Right lobe of liver (tissue), 6 donors: ENCODE results near the gene AZU1. TPM values are rescaled to one million over a fixed set of nuclear protein-coding genes. Genes with fewer than 3 reads are reported as not detected.
A peak's percentile ranks its signal among the peaks of the same experiment; 100 is the strongest.

ENCODE experiments used
- ATAC-seq, 4 donors: fragments of 200-7000 bp; cut with Tn5 transposase; one replicate each; pipeline ENCODE4 v1.9.1; 2020; ENCODE audit warnings: mild to moderate bottlenecking in 4 of 4, moderate library complexity in 4 of 4
- DNase-seq, 3 donors: peaks; one replicate each; pipeline ENCODE4 v3.0.0-alpha.2; 2020
- H3K27ac ChIP-seq, 3 donors: fragments of 200-600 bp; one replicate each; pipeline ENCODE4 v1.8.0; 2022
- H3K27me3 ChIP-seq, 2 donors: fragments of 200-600 bp; one replicate each; pipeline ENCODE4 v1.8.0; 2022
- H3K36me3 ChIP-seq, 4 donors: fragments of 200-600 bp; sonication (generic) in 1 of 4; one replicate each; pipeline versions ENCODE4 v1.5.1 to v1.8.0; 2017 to 2022; ENCODE audit warnings: control low read depth in 1 of 4
- H3K4me1 ChIP-seq, 4 donors: fragments of 200-600 bp; sonication (generic) in 1 of 4; one replicate each; pipeline versions ENCODE4 v1.5.1 to v1.8.0; 2017 to 2022; ENCODE audit warnings: control low read depth in 1 of 4
- H3K4me3 ChIP-seq, 3 donors: fragments of 200-600 bp; one replicate each; pipeline ENCODE4 v1.8.0; 2022
- H3K9me3 ChIP-seq, 4 donors: fragments of 200-600 bp; sonication (generic) in 1 of 4; one replicate each; pipeline versions ENCODE4 v1.5.1 to v1.8.0; 2017 to 2022; ENCODE audit warnings: control low read depth in 1 of 4
- CTCF ChIP-seq, 4 donors: fragments of 200-600 bp in 3 of 4; fragments of 450-650 bp in 1 of 4; IDR thresholded peaks; one replicate each; pipeline versions ENCODE4 v1.5.1 to v1.8.0; 2016 to 2022; ENCODE audit warnings: antibody characterized with exemption in 4 of 4, mild to moderate bottlenecking in 2 of 4
- POLR2A ChIP-seq: fragments of 450-650 bp; IDR thresholded peaks from one replicate; pipeline ENCODE4 v1.6.1; 2017; ENCODE audit warnings: antibody characterized with exemption, mild to moderate bottlenecking
- WGBS: methylation state at CpG from one replicate; pipeline ENCODE4 v1.1.6; 2018; ENCODE audit warnings: low coverage, low lambda C conversion rate; ENCODE audit not compliant: insufficient coverage; ENCODE audit errors: missing lambda C conversion rate; 5-methylcytosine and 5-hydroxymethylcytosine counted together
- intact Hi-C, 2 donors: fragments of 100-400 bp; cut with DNase I; formaldehyde crosslinking; loops; one replicate each; pipeline versions ENCODE4 v1.11.2 to v1.14.1; 2022
- total RNA-seq, 6 experiments: library from RNA; depleted of rRNA in 2 of 6; stranded (reverse); fragments of >200 nt in 2 of 6; fragmentation: NEBNext Ultra II Directional in 3 of 6; extraction: Animal tissue kit (Norgen Biotek cat#: 25700) in 3 of 6; gene quantifications; one replicate each; pipeline versions ENCODE4 v1.1.0 to v1.2.4, GENCODE V29; 2016 to 2023
- donor health status: DM: no; HTN: yes; CAD: no.
- donor health status: DM: no; HTN: no; CAD: no.
- donor health status: DM: no; HTN: no; CAD: no.
- donor health status: DM: no; HTN: yes; CAD: no.
- donor health status: DM: no; HTN: yes; CAD: no.

Gene AZU1
- total RNA-seq, 6 experiments from 2014 or later = 0.15 to 3.6 (median 1.8) TPM; not detected in 3

DNA sequence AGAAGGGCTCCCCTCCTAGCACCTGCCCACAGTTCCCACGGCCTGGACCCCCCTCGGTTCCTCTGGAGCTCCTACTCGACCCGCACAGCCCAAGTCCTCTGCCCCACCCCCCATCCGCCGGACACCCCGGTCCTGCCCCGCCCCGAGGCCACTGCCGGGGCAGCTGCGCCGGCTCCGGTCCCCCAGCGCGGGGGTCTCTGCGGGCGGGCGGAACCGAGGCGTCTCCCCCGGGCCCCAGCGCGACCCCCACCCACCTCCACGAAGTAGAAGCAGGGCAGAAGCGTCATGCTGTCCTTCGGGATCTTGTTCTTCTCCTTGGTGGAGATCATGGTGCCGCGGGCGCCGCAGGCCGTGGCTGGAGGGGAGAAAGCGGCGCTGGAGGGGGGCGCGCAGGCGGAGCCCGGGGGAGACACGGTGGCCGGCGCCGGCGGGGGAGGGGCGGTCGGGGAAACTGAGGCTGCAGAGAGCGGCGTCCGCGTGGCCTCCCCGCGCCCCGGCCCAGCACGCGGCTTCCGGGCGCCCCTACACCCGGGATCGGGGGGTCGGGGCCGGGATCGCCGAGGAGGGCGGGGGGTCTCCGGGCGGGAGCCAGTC, 6.3 kb upstream of the AZU1 start:
- 0% methylated on average over 1 of the region's 64 CpGs for WGBS
- TF ChIP-seq POLR2A (no peak), CTCF (IDR thresholded peaks at IDR 0.05) (no peak)
- H3K9me3 ChIP-seq = no peaks in the 10 kb centered on the region
- DNase-seq = no peak
- peak in 1 of 4 donors; percentile 19 for ATAC-seq
- H3K4me1 ChIP-seq = peaks cover 0 to 6% (median 0%) of the 10 kb centered on the region in 4 donors
- no peak overlapping the region for H3K27ac ChIP-seq
- no peaks in the 10 kb centered on the region for H3K36me3 ChIP-seq
- intact Hi-C loops = no loop called here
- no peak overlapping the region for H3K4me3 ChIP-seq
- peaks cover 0 to 5% of the 10 kb centered on the region in 2 donors for H3K27me3 ChIP-seq

DNA sequence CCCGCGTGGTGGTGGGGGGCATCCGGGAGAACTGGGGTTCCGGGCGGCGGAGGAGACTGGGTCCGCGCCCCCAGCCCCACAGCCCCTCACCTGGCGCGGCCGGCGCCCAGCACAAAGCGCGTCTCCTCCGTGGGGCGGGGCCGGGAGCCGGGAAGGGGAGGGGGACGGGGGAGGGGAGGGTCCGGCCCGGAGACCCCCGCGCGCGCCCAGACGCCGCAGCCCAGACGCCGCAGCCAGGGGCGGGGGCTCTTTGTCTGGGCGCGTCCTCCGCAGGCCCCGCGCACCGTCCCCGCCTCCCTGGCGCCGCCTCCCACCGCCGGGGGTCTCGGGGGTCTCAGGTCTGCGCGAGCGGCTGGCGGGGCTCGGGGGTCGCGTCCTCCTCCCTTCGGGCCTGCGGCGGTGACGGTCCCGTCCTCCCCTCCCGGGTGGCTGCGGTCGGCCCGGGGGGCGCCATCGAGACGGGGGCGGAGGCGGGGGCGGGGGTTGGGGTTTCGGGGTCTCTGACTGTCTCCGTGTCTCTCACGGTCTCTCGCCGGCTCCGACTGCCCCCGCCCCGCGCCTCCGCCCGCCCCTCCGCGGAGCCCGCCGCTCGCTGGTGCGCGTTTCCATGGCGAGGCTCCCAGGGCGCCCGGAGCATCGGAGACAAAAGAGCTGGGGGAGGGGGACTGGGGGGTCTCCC, 5.7 kb upstream of the AZU1 start, which contains the start of gene PLPPR3:
Gene PLPPR3 (minus strand): TSS at position 131 of the 679 bp plus-strand sequence. CDS start 396 bp downstream, outside the sequence.
- ATAC-seq (no peak), DNase-seq (no peak)
- no peak for TF ChIP-seq CTCF (IDR thresholded peaks at IDR 0.05)
- no peak for TF ChIP-seq POLR2A
- intact Hi-C loops = no loop called here
- Histone ChIP-seq H3K36me3 (no peaks in the 10 kb centered on the region), H3K4me3 (no peak within 1 kb of the TSS), H3K9me3 (no peaks in the 10 kb centered on the region), H3K27ac (no peak within 1 kb of the TSS), H3K27me3 (peaks cover 0 to 5% of the 10 kb centered on the region in 2 donors), H3K4me1 (peaks cover 0 to 6% (median 0%) of the 10 kb centered on the region in 4 donors)
- WGBS = 0% methylated on average over 3 of the region's 86 CpGs

- ATAC-seq (no peak), DNase-seq (no peak)
- intact Hi-C loops = no loop called here
- Histone ChIP-seq H3K4me1 (peaks cover 0 to 6% (median 0%) of the 10 kb centered on the region in 4 donors), H3K27ac (no peak overlapping the region), H3K4me3 (no peak overlapping the region), H3K27me3 (peaks cover 0 to 5% of the 10 kb centered on the region in 2 donors), H3K9me3 (no peaks in the 10 kb centered on the region), H3K36me3 (no peaks in the 10 kb centered on the region)
- WGBS = 19% methylated on average over 8 of the region's 12 CpGs
- TF ChIP-seq CTCF (IDR thresholded peaks at IDR 0.05) (no peak), POLR2A (no peak)
These were observed 4.0 kb upstream of the AZU1 start for GRCh38 chr19:823565-824121.

- Histone ChIP-seq H3K36me3 (no peaks in the 10 kb centered on the region), H3K4me1 (peaks cover 0 to 6% (median 0%) of the 10 kb centered on the region in 4 donors), H3K4me3 (no peak overlapping the region), H3K9me3 (no peaks in the 10 kb centered on the region), H3K27ac (no peak overlapping the region), H3K27me3 (peaks cover 0 to 5% of the 10 kb centered on the region in 2 donors)
- no peak for TF ChIP-seq CTCF (IDR thresholded peaks at IDR 0.05)
- TF ChIP-seq POLR2A = no peak
- ATAC-seq (peak in 3 of 4 donors; percentile 26 to 45 (median 43)), DNase-seq (no peak)
- WGBS = 59% methylated on average over 13 of the region's 15 CpGs
- intact Hi-C loops = no loop called here
These were observed 2.8 kb upstream of the AZU1 start for GRCh38 chr19:824885-825284.
